ENCODE results near the gene PCDHA1.

DNA sequence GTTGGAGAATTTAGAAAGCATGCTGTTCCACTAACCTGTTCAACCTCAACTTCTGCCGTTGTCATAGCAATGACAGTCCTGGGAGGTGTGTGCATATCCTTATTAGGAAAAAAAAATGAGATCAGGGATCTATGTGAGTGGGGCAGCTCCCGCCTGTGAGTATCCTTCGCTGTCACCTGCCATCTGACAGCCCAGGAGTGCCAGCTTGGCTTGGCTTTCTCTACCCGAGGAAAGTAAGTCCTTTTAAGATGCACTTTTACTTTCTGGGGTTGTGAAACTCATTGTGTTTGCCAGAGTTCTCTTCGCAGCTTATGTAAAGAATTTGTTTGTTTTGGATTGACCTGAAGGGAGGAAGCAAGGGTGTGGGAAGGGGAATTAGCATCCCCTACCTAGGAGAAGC is 202.2 kb downstream of the PCDHA1 start:
- TF ChIP-seq, protein P1, sequence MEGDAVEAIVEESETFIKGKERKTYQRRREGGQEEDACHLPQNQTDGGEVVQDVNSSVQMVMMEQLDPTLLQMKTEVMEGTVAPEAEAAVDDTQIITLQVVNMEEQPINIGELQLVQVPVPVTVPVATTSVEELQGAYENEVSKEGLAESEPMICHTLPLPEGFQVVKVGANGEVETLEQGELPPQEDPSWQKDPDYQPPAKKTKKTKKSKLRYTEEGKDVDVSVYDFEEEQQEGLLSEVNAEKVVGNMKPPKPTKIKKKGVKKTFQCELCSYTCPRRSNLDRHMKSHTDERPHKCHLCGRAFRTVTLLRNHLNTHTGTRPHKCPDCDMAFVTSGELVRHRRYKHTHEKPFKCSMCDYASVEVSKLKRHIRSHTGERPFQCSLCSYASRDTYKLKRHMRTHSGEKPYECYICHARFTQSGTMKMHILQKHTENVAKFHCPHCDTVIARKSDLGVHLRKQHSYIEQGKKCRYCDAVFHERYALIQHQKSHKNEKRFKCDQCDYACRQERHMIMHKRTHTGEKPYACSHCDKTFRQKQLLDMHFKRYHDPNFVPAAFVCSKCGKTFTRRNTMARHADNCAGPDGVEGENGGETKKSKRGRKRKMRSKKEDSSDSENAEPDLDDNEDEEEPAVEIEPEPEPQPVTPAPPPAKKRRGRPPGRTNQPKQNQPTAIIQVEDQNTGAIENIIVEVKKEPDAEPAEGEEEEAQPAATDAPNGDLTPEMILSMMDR (conservative IDR thresholded peaks at IDR 0.05; ENCODE audit: low read length), result no peak
- no peak for TF ChIP-seq EZH2phosphoT487 (IDR thresholded peaks at IDR 0.05; ENCODE audit: borderline replicate concordance, low read depth, low read length)
